Measurements from ENCODE around the gene ZNF79.

Gene ZNF79

GRCh38 chr9:127398715-127399400, 25.3 kb upstream of the ZNF79 start:
- no peak for DNase-seq

- no peak for DNase-seq
Measured at GRCh38 chr9:127399736-127400269, 24.4 kb upstream of the ZNF79 start.

DNA sequence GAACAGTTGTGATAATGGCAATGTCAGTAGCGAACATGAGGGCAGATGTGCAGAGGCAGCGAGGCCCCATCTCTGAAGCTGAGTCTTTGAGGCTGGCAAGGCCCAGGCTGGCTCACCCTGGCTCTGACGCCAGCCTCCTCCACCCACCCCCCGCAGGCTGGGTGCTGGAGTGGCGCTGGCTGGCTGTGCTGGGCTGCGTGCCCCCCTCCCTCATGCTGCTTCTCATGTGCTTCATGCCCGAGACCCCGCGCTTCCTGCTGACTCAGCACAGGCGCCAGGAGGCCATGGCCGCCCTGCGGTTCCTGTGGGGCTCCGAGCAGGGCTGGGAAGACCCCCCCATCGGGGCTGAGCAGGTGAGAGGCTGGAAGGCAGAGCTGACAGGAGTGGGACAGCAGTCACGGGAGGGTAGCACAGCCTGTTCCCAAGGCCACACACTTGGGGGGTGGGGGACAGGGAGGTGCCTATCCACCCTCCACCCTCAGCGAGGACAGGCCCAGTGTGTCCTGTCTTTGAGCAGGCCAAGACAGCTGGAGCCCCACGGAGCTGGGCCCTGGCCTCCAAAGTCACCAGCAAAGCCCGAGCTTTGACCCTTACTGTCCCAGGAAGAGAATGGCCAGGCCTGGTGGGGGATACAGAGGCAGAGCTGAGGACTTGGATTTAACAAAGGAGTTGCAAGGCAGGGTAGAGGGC, 21.6 kb upstream of the ZNF79 start:
- no peak for DNase-seq

DNA sequence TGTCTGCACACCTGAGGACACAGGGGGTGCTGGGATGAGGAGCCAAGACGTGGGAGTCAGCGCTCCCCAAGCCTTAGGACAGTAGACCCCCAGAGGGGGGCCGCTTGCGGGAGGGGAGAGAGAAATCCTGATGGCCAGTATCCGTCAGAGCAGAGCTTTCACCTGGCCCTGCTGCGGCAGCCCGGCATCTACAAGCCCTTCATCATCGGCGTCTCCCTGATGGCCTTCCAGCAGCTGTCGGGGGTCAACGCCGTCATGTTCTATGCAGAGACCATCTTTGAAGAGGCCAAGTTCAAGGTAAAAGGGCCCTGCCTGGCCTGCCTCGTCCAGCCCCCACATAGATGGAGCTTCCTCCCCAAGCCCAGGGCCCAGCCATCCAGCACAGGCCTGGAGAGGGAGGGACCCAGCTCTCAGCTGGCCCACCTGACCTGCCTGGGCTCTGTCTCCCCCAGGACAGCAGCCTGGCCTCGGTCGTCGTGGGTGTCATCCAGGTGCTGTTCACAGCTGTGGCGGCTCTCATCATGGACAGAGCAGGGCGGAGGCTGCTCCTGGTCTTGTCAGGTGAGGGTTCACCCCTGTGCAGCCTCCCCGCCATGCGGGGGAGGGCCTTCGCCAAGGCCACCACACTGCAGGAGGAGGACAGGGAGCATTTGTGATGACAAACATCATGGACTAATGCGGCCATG, 20.5 kb upstream of the ZNF79 start:
- DNase-seq: no peak

DNA sequence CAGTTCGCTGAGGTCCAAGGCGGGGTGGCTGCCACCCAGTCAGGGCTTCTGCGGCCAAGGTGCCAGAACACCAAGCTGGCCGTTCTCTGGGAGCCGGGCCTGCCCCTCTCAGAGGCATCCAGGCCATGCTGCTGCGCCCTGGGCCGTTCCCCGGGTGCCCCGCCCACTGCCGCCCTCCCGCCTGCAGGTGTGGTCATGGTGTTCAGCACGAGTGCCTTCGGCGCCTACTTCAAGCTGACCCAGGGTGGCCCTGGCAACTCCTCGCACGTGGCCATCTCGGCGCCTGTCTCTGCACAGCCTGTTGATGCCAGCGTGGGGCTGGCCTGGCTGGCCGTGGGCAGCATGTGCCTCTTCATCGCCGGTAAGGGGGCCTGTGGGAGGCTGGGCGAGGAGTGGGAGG, 19.6 kb upstream of the ZNF79 start:
- no peak for DNase-seq

DNA sequence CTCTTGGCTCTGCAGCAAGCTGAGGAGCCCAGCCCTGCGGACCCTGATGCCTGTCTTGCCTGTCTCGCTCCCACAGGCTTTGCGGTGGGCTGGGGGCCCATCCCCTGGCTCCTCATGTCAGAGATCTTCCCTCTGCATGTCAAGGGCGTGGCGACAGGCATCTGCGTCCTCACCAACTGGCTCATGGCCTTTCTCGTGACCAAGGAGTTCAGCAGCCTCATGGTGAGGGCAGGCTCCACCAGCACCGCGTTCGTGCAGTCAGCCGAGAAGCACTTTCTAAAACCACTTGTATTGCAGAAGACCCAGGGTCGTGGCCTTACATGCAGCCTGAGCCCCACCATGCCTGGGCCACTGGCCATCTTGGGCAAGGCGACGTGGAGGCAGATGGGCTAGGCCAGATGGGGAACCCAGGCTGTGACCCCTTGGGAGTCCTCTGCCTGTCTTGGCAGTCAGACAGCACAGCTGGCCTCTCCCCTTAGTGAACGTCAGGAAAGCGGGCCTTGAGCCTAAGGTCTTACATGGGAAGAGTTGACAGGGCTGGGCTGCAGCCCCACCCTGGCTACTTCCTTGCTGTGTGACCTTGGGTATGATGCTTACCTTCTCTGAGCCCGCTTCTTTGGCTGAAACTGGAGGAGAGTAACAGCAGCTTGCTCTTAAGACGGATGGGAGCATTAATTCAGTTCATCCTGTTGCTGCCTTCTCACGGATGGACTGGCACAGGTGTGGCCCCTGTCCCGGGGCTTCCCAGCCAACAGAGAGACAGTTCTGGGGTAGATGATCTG, 18.6 kb upstream of the ZNF79 start:
- DNase-seq: no peak

DNA sequence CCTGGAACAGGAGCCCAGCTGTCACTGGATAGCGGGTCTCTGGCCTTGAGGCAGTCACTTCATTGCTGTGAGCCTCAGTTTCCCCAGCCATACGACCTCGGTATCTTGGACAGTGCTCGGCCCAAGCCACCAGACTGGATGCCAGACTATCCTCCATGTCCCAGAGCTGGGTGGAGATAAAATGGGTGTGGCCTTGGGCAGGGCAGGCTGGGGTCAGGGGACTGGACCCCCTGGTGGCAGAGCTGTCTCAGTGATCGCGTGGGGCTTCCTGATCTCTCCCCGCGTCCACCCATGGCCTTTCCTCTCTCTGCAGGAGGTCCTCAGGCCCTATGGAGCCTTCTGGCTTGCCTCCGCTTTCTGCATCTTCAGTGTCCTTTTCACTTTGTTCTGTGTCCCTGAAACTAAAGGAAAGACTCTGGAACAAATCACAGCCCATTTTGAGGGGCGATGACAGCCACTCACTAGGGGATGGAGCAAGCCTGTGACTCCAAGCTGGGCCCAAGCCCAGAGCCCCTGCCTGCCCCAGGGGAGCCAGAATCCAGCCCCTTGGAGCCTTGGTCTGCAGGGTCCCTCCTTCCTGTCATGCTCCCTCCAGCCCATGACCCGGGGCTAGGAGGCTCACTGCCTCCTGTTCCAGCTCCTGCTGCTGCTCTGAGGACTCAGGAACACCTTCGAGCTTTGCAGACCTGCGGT, 17.2 kb upstream of the ZNF79 start:
- no peak for DNase-seq

GRCh38 chr9:127407492-127407843, 16.7 kb upstream of the ZNF79 start:
- no peak for DNase-seq

GRCh38 chr9:127411122-127411521, 13.1 kb upstream of the ZNF79 start:
- DNase-seq: no peak

- no peak for DNase-seq
Measured at GRCh38 chr9:127415141-127415540, 9.0 kb upstream of the ZNF79 start.

DNA sequence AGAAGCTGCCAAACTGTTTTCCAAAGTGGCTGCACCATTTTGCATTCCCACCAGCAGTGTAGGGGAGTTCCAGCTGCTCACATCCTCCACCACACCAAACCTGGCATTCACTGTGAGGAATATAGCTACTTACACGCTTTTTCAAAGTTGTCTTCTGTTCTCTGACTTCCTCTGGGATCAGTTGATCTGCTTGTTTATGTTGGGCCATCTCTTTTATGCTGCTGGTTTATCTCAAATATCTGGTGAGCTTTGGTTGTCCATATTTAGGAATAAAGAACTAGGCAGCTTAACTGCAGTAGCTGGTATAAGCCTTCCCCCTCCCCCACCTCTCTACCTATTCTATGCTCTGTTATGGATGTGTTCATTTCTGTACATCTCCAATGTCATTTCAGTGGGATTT, 8.5 kb upstream of the ZNF79 start:
- DNase-seq: no peak

DNA sequence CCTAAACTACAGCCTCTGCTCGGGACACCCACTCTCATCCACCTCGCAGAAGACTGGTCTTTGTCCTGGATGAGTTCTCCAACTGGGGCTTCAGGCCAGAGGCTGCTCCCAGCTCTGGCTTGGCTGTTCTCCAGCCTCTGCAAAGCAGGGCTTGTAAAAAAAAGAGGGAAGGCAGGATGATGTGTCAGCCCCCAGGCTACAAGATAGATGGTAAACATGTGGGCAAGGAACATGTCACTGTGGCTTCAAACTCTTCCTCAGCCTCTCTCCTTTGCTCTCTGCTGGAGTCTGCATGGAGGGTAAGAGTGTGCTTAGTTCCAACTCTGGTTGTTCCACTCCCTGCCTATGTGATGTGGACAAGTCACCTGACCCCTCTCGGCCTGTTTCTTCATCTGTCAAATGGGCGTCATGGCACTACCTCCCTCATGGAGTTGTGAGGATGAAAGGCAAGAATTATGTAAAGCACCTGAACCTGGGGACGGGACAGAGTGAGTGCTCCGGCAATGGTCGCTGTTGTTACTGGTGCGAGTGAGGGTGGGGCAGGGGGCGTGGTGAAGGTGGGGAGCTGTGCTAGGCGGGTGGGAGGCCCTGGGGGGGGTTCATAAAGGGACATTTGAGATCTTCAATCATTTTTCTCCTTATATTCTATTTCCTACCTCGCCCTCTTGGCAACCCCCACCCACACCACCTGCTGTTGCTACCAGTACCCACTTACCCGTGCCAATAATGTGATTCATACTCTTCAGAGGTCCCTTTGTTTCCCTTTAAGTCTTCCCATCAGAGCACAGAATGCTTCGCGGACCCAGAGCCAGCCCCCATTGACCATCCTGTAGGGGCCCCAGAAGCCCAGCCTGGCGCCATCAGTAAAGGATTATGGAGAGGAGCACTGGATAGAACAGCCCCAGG, 6.8 kb upstream of the ZNF79 start:
- no peak for DNase-seq

- DNase-seq: peak; percentile 40
Measured at GRCh38 chr9:127418037-127418471, 6.1 kb upstream of the ZNF79 start.

DNA sequence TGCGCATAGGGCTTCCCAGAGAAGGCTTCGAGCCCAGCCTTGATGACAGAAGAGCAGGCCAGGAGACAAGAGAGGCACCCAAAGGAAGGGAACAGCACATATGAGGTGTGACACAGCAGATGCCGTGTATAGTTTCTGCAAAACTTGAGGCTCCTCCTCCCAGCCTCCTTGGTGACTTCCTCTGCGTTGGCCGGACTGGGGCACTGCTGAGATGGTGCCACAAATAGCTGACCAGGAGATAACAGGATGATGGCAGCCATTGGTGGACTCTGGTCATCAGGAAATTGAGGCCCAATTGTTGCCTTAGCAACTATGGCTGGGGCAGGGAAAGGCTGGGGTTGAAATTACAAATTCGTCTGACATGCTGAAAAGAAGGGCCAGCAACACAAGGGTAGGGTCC, 4.8 kb upstream of the ZNF79 start:
- DNase-seq: no peak

GRCh38 chr9:127421057-127421456, 3.1 kb upstream of the ZNF79 start:
- no peak for DNase-seq

- no peak for DNase-seq
Measured at GRCh38 chr9:127422133-127422782, 1.9 kb upstream of the ZNF79 start.

GRCh38 chr9:127422787-127423186, 1.4 kb upstream of the ZNF79 start:
- no peak for DNase-seq

GRCh38 chr9:127423476-127423933, 677 bp upstream of the ZNF79 start:
- DNase-seq: no peak

DNA sequence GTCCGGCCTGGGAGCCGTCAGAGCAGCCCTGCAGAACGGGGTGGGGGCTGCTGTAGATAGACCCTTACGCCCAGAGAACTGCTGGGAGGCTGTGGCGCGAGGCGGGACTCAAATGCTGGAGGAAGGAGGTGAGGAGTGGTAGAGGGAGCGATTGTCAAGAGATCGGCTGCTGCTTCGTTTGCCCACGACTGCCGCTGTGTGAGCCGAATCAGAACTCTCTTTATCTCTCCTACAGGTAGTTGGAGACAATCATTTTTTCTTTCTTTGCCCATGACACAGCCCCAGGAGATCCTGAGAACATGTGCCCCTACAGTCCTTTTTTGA, 456 bp downstream of the ZNF79 start:
- DNase-seq: no peak

DNA sequence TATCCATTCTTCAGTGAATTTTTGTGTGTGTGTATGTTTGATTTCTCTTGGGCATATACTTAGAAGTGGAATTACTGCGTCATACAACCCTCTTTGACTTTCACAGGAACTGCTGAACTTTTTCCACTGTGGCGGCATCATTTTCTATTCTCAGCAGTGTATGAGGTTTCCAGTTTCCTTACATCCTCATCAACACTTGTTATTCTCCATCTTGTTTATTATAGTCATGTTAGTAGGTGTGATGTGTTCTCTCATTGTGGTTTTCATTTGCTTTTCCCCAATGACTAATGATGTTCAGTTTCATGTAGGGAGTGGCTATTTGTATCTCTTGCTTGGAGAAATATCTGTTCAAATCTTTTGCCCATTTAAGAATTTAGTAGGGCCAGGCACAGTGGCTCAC, 2.6 kb downstream of the ZNF79 start:
- no peak for DNase-seq

DNA sequence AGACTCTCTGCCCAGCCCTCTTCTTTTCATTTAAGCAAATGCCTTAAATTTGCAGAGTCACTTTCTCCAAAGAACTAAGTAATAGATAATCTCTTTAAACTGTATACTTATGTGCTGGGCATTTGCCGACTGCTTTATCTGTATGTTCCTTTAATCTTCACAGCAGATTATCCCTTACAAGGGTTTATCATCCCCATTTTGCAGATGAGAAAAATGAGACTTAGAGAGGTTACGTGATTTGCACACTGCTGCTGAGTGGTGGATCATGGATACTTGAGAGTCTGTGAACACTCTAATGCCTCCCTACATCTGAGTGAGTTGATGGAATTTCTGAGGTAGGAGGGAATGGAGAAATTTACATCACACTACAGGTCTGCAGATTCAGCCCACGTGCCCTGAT, 4.2 kb downstream of the ZNF79 start:
- DNase-seq: no peak

Data from NK-92 treated with Interleukin-12 subunit alpha and Interleukin-12 subunit beta, amount 100 ng/mL, for 24 hours (cell line).